HepG2 (cell line): ENCODE data around the gene KLHL21. TPM values are rescaled to one million over a fixed set of nuclear protein-coding genes. Genes with fewer than 3 reads are reported as not detected.

Experiments
- ATAC-seq: fragments of 200-7000 bp; cut with Tn5 transposase; 3 replicates; pipeline ENCODE4 v1.9.1; 2020; ENCODE audit warnings: mild to moderate bottlenecking, moderate library complexity
- BruUV-seq: library from RNA; stranded (reverse); fragments of 400-500 nt; replicated peaks from 2 replicates; lab custom pipeline; 2021; lab: Mats Ljungman, UMichigan
- CTCF ChIA-PET: fragments of 300-600 bp; formaldehyde crosslinking; extraction: SDS; loops from one replicate; lab custom pipeline; 2021; ENCODE audit warnings: low total read pairs, inconsistent platforms, low intra/inter-chr PET ratio; lab: Yijun Ruan, JAX
- POLR2A ChIA-PET: fragments of 350-600 bp; sonication (Branson Sonifier 250); formaldehyde crosslinking; loops from one replicate; lab custom pipeline; 2020; ENCODE audit warnings: antibody characterized with exemption, inconsistent platforms; lab: Yijun Ruan, JAX
- DNase-seq: peaks from one replicate; pipeline ENCODE4 v3.0.0-alpha.2; 2015; ENCODE audit warnings: low spot score
- FAIRE-seq: peaks from 3 replicates; lab custom pipeline; 2011; peaks lifted over from hg19 to GRCh38; lab: Jason Lieb, UNC
- H2AFZ ChIP-seq: one replicate; pipeline ENCODE4 v1.6.1; 2011; ENCODE audit warnings: low read length, inconsistent platforms
- H3K27ac ChIP-seq: fragments of 300-600 bp; 3 replicates; pipeline ENCODE4 v1.8.0; 2011; ENCODE audit warnings: mixed run types, mild to moderate bottlenecking, mixed read lengths, low read length, inconsistent platforms; ENCODE audit not compliant: insufficient read depth; ENCODE audit errors: extremely low read length
- H3K27me3 ChIP-seq, 2 experiments: fragments of 200-600 bp in 1 of 2; 2 replicates in 1 of 2; 3 replicates in 1 of 2; pipeline versions ENCODE4 v1.6.0 to v1.8.0; 2011; ENCODE audit warnings: low read length in 2 of 2, mild to moderate bottlenecking in 2 of 2, moderate library complexity in 2 of 2, inconsistent platforms in 1 of 2; ENCODE audit not compliant: insufficient read depth in 2 of 2, control insufficient read depth in 1 of 2
- H3K36me3 ChIP-seq, 2 experiments: fragments of 200-600 bp in 1 of 2; replicated peaks in 1 of 2; 2 replicates in 1 of 2; 3 replicates in 1 of 2; pipeline versions ENCODE4 v1.5.1 to v1.8.0; 2011; ENCODE audit warnings: low read length in 2 of 2, inconsistent platforms in 1 of 2; ENCODE audit not compliant: insufficient read depth in 2 of 2, control insufficient read depth in 1 of 2
- H3K4me1 ChIP-seq: 2 replicates; pipeline ENCODE4 v1.5.1; 2012; ENCODE audit warnings: low read length, inconsistent platforms; ENCODE audit not compliant: insufficient read depth
- H3K4me2 ChIP-seq: 2 replicates; pipeline ENCODE4 v1.6.0; 2011; ENCODE audit warnings: low read depth, low read length, inconsistent platforms
- H3K4me3 ChIP-seq, 3 experiments: fragments of 200-600 bp in 1 of 3; sonication (generic), shearing (Covaris generic) in 1 of 3; replicated peaks in 1 of 3; 2 replicates each; pipeline ENCODE4 v1.5.1; 2011 to 2016; ENCODE audit warnings: low read length in 3 of 3, inconsistent platforms in 2 of 3, low read depth in 2 of 3, mild to moderate bottlenecking in 2 of 3, control low read depth in 1 of 3, mixed read lengths in 1 of 3; ENCODE audit not compliant: insufficient read depth in 1 of 3
- H3K79me2 ChIP-seq: one replicate; pipeline ENCODE4 v1.6.1; 2011; ENCODE audit warnings: low read length, inconsistent platforms; ENCODE audit not compliant: insufficient read depth
- H3K9ac ChIP-seq: 2 replicates; pipeline ENCODE4 v1.6.0; 2011; ENCODE audit warnings: mild to moderate bottlenecking, low read depth, low read length, inconsistent platforms; ENCODE audit not compliant: insufficient read depth
- H3K9me3 ChIP-seq: 2 replicates; pipeline ENCODE4 v1.5.1; 2012; ENCODE audit warnings: mild to moderate bottlenecking, low read length
- H4K20me1 ChIP-seq: 2 replicates; pipeline ENCODE4 v1.6.0; 2011; ENCODE audit warnings: inconsistent platforms, mild to moderate bottlenecking, low read length, moderate library complexity; ENCODE audit not compliant: insufficient read depth
- FOXK1 ChIP-seq: sonication (generic); formaldehyde crosslinking; IDR thresholded peaks from 2 replicates; pipeline ENCODE4 v1.4.0; 2020; ENCODE audit warnings: low read depth, missing genetic modification reagents, borderline replicate concordance
- MIER2 ChIP-seq: IDR thresholded peaks from 2 replicates; pipeline ENCODE4 v1.6.1; 2016; ENCODE audit warnings: missing biosample characterization, missing genetic modification reagents
- NFYC ChIP-seq: IDR thresholded peaks from 2 replicates; pipeline ENCODE4 v1.6.1; 2016; ENCODE audit warnings: missing genetic modification reagents, missing compliant biosample characterization
- SP4 ChIP-seq: sonication (generic); formaldehyde crosslinking; IDR thresholded peaks from 2 replicates; pipeline ENCODE4 v1.8.1; 2023; ENCODE audit warnings: mild to moderate bottlenecking, missing genetic modification reagents
- WIZ ChIP-seq: sonication (generic); formaldehyde crosslinking; IDR thresholded peaks from 2 replicates; pipeline ENCODE4 v1.5.1; 2020; ENCODE audit warnings: mild to moderate bottlenecking, missing genetic modification reagents
- ZFP90 ChIP-seq: sonication (generic); formaldehyde crosslinking; IDR thresholded peaks from 2 replicates; pipeline ENCODE4 v1.8.0; 2022; ENCODE audit warnings: missing genetic modification reagents, mild to moderate bottlenecking, inconsistent platforms, borderline replicate concordance
- ZFX ChIP-seq: sonication (generic); formaldehyde crosslinking; IDR thresholded peaks from 2 replicates; pipeline ENCODE4 v1.4.0; 2020; ENCODE audit warnings: mild to moderate bottlenecking, low read depth, missing genetic modification reagents, moderate library complexity
- ZNF510 ChIP-seq: sonication (generic); formaldehyde crosslinking; IDR thresholded peaks from 2 replicates; pipeline ENCODE4 v1.4.0; 2020; ENCODE audit warnings: low read depth, mild to moderate bottlenecking, missing genetic modification reagents
- WGBS: methylation state at CpG from one replicate; pipeline ENCODE4 v1.1.6; 2017; ENCODE audit warnings: low lambda C conversion rate; 5-methylcytosine and 5-hydroxymethylcytosine counted together
- in situ Hi-C: cut with HindIII; loops from 2 replicates; pipeline ENCODE4 v1.10.0; 2017; ENCODE audit warnings: low pct_unique_long_range_greater_than_20kb; ENCODE audit not compliant: extremely low pct_ligation_motif_present
- intact Hi-C: fragments of 100-400 bp; cut with micrococcal nuclease; formaldehyde crosslinking; loops from one replicate; pipeline ENCODE4 v1.10.0; 2022; ENCODE audit not compliant: unreplicated experiment
- polyA plus RNA-seq, 8 experiments: library from polyadenylated mRNA; depleted of rRNA in 3 of 8; stranded (reverse) in 7 of 8; unstranded in 1 of 8; fragments of >200 nt; fragmentation: Illumina TruSeq in 4 of 8; extraction: Trizol in 4 of 8; gene quantifications; 2 replicates each; pipeline versions ENCODE4 v1.2.1 to v1.2.3, GENCODE V29; 2011 to 2016; ENCODE audit warnings: low read depth in 4 of 8, missing spikeins in 1 of 8, mixed read lengths in 1 of 8; ENCODE audit not compliant: insufficient read depth in 1 of 8
- total RNA-seq, 5 experiments: library from RNA; depleted of rRNA; stranded (reverse); fragments of >200 nt; fragmentation: Illumina TruSeq; extraction: Trizol; gene quantifications; 2 replicates each; pipeline ENCODE4 v1.2.3, GENCODE V29; 2016; ENCODE audit warnings: low read depth in 1 of 5
- TF ChIP-seq, protein P1 (sequence below): sonication (generic); formaldehyde crosslinking; IDR thresholded peaks from 2 replicates; pipeline ENCODE4 v1.8.0; 2022; ENCODE audit warnings: mild to moderate bottlenecking, missing genetic modification reagents, moderate library complexity
- TF ChIP-seq, protein P2 (sequence below): sonication (generic); formaldehyde crosslinking; IDR thresholded peaks from 2 replicates; pipeline ENCODE4; 2020; ENCODE audit warnings: missing genetic modification reagents, mild to moderate bottlenecking, borderline replicate concordance
- TF ChIP-seq, protein P3 (sequence below): sonication (generic); formaldehyde crosslinking; IDR thresholded peaks from 2 replicates; pipeline ENCODE4 v1.4.0; 2020; ENCODE audit warnings: mild to moderate bottlenecking, missing genetic modification reagents

KLHL21 gene
- total and polyA plus RNA-seq, 2 of the 13 experiments (the other 11 are each of a cell fraction or from before 2014, with no cell fraction given): 14.8 to 25.0 TPM

DNA sequence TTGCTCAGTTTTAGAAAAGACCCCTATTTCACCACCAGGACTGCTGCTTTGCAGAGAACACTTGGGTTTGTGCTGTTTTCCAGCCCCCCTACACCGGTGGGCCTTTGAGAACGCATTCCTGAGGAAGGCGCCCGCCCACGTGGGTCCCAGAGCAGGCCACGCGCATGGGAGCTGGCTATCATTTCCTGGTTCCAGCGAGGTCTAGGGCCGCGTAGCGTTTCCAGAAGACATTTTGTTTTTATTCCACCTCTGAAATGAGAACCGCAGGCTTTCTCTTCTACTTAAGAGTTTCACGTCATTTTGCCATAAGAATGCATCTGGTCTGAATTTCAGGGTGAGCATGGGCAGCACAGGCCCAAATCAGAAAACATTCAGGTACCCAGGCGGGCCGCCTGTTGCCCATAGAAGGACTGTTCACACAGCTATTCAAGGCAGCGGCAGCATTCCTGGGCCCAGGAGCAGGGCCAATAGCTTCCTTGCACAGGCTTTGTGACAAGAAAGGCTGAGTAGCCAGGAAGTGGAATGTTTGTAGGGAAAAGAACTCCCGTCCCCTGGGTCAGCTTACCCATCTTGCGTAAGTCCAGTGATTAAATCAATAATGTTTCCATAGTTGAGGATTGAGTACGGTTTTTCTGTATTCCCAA lies 1.4 kb upstream of the KLHL21 start:
- peak overlapping the region; percentile 97 for H3K9ac ChIP-seq
- in situ Hi-C loops (no loop called here), intact Hi-C loops (loop anchor here (1.0 kb wide), 1 partner anchor 9 kb away; the partner anchor contains the start of gene PHF13)
- TSS peak; percentile 60 for BruUV-seq
- FAIRE-seq (peak; percentile 98), DNase-seq (peak; percentile 97), ATAC-seq (peak; percentile 67)
- no peaks in the 10 kb centered on the region for H3K9me3 ChIP-seq
- ChIA-PET POLR2A (interaction anchor here (0.6 to 7.1 kb wide), 14 partner anchors 8 to 194 kb away, joined by 3 to 113 read pairs (median 4); partner anchors contain the start of genes NOL9, PHF13, TAS1R1 and THAP3), CTCF (no interaction called here)
- peak overlapping the region; percentile 98 for H3K4me2 ChIP-seq
- WGBS: 0% methylated on average over 16 of the region's 19 CpGs
- peak overlapping the region; percentile 66 to 92 (median 78) for H3K4me3 ChIP-seq
- peak overlapping the region; percentile 100 for H3K27ac ChIP-seq
- no peaks in the 10 kb centered on the region; a peak in 1 of 5 replicates for H3K27me3 ChIP-seq
- peaks cover 34% of the 10 kb centered on the region for H3K79me2 ChIP-seq
- H4K20me1 ChIP-seq: peaks cover 23% of the 10 kb centered on the region
- peaks cover 38% of the 10 kb centered on the region for H3K4me1 ChIP-seq
- no peak overlapping the region for H2AFZ ChIP-seq
- H3K36me3 ChIP-seq: peaks cover 2 to 6% of the 10 kb centered on the region in 2 experiments; a peak in 2 of 5 replicates
- TF ChIP-seq, protein P1, sequence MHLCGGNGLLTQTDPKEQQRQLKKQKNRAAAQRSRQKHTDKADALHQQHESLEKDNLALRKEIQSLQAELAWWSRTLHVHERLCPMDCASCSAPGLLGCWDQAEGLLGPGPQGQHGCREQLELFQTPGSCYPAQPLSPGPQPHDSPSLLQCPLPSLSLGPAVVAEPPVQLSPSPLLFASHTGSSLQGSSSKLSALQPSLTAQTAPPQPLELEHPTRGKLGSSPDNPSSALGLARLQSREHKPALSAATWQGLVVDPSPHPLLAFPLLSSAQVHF (CRISPR knock-in tag): no peak
- no peak for TF ChIP-seq ZNF510
- peak; percentile 90 for TF ChIP-seq ZFX (CRISPR knock-in tag)
- peak; percentile 36; the same call in 1 of the 2 replicates for TF ChIP-seq FOXK1 (CRISPR knock-in tag)
- TF ChIP-seq MIER2 (CRISPR knock-in tag): no peak
- TF ChIP-seq WIZ (CRISPR knock-in tag): no peak
- peak; percentile 39; the same call in 1 of the 2 replicates for TF ChIP-seq ZFP90 (CRISPR knock-in tag)
- 0 out of 2 replicates have a peak, but pooled peaks have one; percentile 20 for TF ChIP-seq SP4
- TF ChIP-seq NFYC: peak; percentile 46
- TF ChIP-seq, protein P2, sequence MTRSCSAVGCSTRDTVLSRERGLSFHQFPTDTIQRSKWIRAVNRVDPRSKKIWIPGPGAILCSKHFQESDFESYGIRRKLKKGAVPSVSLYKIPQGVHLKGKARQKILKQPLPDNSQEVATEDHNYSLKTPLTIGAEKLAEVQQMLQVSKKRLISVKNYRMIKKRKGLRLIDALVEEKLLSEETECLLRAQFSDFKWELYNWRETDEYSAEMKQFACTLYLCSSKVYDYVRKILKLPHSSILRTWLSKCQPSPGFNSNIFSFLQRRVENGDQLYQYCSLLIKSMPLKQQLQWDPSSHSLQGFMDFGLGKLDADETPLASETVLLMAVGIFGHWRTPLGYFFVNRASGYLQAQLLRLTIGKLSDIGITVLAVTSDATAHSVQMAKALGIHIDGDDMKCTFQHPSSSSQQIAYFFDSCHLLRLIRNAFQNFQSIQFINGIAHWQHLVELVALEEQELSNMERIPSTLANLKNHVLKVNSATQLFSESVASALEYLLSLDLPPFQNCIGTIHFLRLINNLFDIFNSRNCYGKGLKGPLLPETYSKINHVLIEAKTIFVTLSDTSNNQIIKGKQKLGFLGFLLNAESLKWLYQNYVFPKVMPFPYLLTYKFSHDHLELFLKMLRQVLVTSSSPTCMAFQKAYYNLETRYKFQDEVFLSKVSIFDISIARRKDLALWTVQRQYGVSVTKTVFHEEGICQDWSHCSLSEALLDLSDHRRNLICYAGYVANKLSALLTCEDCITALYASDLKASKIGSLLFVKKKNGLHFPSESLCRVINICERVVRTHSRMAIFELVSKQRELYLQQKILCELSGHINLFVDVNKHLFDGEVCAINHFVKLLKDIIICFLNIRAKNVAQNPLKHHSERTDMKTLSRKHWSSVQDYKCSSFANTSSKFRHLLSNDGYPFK (CRISPR knock-in tag): 0 out of 2 replicates have a peak, but pooled peaks have one; percentile 51
- TF ChIP-seq, protein P3, sequence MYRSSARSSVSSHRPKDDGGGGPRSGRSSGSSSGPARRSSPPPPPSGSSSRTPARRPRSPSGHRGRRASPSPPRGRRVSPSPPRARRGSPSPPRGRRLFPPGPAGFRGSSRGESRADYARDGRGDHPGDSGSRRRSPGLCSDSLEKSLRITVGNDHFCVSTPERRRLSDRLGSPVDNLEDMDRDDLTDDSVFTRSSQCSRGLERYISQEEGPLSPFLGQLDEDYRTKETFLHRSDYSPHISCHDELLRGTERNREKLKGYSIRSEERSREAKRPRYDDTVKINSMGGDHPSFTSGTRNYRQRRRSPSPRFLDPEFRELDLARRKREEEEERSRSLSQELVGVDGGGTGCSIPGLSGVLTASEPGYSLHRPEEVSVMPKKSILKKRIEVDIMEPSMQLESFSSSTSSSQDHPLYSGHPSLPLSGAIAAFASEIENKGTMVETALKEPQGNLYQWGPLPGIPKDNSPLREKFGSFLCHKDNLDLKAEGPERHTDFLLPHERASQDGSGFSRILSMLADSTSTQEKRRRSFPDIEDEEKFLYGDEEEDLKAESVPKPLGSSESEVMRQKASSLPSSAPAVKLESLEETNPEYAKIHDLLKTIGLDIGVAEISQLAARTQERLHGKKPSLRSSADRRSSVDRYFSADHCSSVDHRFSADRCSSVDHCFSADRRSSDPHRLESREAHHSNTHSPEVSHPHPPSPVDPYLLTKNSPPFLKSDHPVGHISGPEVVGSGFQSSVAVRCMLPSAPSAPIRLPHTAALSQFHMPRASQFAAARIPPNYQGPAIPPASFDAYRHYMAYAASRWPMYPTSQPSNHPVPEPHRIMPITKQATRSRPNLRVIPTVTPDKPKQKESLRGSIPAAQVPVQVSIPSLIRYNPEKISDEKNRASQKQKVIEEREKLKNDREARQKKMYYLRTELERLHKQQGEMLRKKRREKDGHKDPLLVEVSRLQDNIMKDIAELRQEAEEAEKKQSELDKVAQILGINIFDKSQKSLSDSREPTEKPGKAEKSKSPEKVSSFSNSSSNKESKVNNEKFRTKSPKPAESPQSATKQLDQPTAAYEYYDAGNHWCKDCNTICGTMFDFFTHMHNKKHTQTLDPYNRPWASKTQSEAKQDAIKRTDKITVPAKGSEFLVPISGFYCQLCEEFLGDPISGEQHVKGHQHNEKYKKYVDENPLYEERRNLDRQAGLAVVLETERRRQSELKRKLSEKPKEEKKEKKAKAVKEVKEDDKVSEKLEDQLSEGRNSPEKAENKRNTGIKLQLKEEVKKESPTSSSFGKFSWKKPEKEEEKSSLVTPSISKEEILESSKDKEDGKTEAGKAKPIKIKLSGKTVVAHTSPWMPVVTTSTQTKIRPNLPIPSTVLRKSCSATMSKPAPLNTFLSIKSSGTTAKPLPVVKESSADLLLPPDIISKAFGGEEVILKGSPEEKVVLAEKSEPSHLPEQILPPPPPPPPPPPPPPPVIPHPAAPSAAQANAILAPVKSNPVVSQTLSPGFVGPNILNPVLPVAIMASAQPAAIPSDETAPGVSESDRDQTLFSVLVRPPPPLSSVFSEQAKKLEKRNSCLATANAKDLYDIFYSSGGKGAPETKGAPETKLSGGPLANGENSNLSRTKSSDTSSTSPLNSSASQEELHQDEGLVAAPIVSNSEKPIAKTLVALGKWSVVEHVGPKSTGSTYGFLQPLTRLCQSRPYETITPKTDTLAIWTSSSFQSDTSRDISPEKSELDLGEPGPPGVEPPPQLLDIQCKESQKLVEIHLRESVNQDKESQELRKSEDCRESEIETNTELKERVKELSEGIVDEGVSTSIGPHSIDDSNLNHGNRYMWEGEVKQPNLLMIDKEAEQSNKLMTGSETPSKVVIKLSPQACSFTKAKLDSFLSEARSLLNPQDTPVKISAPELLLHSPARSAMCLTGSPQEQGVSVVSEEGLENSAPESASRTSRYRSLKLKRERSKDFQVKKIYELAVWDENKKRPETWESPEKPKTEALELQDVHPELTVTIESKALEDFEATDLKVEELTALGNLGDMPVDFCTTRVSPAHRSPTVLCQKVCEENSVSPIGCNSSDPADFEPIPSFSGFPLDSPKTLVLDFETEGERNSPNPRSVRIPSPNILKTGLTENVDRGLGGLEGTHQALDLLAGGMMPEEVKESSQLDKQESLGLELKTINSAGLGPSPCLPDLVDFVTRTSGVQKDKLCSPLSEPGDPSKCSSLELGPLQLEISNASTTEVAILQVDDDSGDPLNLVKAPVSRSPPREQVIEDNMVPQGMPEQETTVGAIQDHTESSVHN (CRISPR knock-in tag): no peak
